HPDE6-E6E7 (cell line): ENCODE results near the gene SHISA8.
"Not testable (repeated sequence)": the region's sequence is repeated elsewhere in the genome, so short reads cannot be mapped to it uniquely, and the experiment has no call there.

ENCODE experiments used
- DNase-seq: peaks from one replicate; pipeline ENCODE4 v3.0.0; 2011; ENCODE audit warnings: missing footprints; ENCODE audit errors: extremely low spot score

SHISA8 gene

GRCh38 chr22:41915035-41915785, at the start of gene SHISA8:
SHISA8 (minus strand) TSS chr22:41915074; CDS start chr22:41914667, 407 bp downstream.
- DNase-seq: no peak

DNA sequence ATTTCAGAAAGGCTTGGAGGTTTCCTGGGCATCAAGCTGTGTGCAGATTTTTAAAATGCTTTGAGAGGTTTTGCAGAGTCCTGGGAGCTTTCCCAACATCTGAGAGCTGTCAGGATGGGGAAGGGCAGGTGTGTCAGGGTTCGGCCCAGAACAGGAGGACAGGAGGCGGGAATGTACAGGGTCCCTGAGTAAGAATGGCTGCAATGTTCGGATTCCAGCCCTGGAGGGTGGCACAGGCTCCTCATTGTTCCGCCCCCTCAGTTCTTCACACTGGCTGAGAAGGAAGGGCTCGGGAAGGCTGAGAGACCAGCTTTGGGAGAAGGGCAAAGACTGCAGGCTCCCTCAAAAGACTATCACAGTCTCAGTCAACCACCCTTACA, 49.2 kb upstream of the SHISA8 start:
- no peak for DNase-seq

DNA sequence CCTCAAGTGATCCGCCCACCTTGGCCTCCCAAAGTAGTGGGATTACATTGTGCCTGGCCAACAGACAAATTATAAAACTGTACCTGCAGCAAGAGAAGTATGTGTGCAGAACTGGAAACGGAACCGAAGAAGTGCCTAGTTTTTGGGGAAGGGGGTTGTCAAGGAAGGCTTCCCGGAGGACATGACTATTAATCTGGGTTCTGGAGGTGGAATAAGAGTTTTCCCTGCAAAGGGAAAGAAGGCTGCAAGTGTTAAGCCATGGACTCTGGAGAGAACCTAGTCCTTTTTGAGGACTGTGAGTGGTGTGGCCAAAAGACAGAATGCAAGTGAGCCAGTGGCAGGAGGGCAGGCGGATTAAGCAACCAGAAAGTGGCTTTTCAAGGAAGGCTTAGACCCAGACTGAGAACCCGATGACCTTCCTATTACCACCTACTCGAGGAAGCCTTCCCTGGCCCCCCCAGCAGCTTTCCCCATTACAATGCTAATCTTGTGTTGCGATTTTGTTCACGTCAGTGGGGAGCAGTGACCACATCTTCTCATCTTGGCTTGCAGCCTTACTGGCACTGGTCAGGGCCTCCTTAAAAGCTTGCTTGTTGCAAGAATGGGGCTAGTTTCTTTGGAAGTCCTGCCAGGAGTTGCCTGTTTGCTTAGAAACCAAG, 48.7 kb upstream of the SHISA8 start:
- DNase-seq: no peak

DNA sequence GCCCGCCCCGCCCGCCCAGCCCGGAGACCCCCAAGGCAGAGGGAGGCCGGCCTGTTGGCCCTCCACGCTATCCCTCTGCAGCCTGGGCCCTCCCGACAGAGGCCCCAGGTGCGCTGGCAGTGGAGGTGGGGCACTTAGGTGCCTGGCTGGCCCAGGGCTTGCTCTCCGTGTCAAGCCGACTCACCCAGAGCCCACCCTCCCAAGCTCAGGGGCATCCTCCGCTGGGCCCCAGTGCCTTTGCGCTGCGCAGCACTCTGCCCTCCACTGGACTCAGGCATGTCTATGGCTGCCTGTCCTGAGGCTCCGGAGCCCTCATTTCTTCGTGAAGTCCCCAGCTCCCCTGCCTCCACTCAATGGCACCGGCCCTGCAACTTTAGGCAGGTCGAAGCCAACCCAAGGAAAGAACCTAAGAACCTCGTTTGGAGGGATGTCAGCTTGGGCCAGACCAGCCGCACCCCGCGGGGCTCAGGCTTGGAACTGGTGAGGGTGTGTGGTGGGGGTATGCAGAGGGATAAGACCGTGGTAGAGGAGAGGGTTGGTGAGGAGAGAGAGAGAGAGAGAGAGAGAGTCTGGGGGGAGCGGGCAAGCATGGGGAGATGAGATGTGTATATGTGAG, 43.2 kb upstream of the SHISA8 start:
- DNase-seq: no peak

- no peak for DNase-seq
Observed at GRCh38 chr22:41952713-41953112, 37.8 kb upstream of the SHISA8 start.

DNA sequence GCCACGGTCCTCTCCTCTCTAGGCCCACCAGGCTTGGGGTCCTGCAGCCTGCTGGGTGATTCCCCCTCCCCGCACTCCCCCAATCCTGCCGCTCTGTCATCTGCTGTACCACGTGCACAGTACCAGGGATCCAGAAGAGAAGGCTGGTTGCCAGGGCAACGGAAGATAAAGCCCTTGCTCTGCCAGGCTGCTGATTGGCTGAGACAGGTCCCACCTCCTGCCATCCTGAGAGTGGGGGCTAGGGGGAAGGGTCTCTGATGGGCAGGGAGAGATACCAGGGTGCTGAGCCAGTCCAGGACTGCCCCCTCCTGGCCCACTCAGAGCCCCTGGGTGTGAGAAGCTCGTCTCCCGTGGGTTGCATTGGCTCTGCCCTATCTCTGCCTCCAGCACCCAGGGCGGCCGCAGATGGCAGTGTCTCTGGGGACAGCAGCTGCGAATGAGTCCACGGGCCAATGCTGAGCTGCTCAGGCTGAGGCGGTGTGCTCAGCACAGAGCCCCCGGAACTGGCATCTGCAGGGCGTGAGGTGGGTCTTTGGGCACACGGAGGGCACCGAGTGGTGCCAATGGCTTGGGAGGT, 37.1 kb upstream of the SHISA8 start, which contains the start of gene SMIM45:
TSS of gene SMIM45 (plus strand) at position 253 of the 577 bp plus-strand sequence.
- no peak for DNase-seq

- DNase-seq: no peak
Observed at GRCh38 chr22:41949297-41949965, 34.6 kb upstream of the SHISA8 start.

DNA sequence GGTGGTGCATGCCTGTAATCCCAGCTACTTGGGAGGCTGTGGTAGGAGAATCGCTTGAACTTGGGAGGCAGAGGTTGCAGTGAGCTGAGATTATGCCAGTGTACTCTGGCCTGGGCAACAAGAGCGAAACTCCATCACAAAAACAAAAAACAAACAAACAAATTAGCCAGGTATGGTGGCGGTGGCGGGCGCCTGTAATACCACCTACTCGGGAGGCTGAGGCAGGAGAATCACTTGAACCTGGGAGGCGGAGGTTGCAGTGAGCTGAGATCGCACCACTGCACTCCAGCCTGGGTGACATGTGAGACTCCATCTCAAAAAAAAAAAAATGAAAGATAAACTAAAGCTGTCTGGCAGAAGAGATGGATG, 34.0 kb upstream of the SHISA8 start:
- DNase-seq: not testable (repeated sequence)

DNA sequence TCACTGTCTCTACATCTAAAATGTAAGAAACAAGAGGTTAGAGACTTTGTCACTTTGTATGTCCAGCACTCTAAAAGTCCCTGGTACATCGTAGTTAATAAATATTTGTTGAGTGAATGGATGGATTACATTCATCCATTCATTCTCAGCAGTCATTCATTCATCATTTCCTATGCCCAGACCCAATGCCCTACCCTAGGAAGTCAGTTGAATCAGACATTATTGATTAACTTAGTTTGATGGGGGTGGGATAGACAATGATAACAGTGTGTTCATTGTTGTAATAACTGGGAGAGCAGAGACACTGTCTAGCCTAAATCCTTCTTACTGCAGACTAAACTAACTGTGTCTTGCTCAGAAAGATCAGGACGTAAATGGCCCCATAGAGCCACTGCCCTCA, 33.3 kb upstream of the SHISA8 start:
- no peak for DNase-seq

- no peak for DNase-seq
Observed at GRCh38 chr22:41947424-41948080, 32.7 kb upstream of the SHISA8 start.

- peak; percentile 83 for DNase-seq
Observed at GRCh38 chr22:41946629-41947423, 32.0 kb upstream of the SHISA8 start, which contains the start of gene CENPM. CENPM (minus strand) TSS chr22:41947152; CDS start chr22:41947076, 76 bp downstream.

DNA sequence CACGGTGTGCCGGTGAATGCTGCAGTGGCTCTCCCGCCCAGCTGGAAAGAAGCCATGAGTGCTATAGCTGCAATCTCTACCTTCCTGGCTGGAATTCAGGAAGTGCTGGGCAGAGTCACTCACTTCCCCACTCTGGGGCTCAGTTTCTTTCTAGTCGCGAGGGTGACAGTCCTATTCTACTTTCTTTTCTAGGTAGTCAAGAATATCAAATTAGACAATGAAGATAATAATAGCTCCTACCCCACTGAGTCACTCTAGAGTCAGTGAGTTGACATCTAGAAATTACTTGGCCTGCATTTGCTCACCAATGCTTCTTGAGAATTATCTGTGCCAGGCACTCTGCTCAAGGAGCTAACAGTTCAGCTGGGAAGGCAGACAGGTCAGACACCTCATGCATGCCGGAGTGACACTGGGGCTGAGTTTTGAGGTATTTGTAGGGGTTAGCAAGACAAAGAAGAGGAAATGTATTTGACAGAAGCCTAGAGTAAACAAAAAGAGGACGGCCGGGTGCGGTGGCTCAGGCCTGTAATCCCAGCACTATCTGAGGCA, 28.9 kb upstream of the SHISA8 start:
- DNase-seq: no peak

DNA sequence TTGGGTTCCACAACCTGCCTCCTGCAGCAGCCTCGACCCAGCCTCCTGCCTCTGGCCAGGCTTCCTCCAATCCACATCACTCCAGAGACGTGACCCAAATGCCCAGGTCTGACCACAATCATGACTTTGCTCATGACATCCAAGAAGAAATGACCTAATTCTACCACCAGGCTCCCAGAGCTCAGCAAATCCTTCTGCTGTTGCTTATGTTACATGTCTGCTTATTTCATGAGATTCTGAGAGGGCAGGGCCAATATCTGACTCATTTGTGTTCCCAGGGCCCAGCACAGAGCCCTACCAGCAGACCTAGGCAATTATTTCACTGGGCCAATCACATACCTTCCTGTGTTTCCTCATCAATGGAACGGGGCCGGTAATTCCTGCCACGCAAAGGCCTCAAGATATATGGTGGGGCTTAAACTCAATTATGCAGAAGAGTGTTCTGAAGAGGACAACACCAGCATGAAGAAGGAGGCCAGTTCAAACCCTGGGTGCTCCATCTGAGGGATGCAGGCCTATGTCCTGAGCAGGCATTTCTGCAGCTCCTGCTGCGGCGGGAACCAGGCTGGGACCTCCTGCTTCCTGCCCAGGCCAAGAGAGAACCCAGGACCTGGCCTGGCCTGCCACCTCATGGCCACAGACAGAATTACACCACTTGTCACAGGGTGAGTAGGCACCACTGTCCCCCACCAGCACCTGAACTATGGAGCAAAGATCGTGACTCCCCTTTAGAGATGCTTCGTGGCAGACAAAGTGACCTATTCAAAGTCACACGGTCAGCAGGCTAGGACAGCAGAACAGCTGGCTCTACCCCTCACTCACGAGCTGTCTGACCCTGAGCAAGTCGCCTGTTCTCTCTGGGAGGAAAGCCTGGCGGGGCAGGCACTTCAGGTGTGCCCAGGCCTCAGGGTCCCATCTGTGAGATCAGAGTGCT, 26.2 kb upstream of the SHISA8 start:
- DNase-seq: peak; percentile 66

- no peak for DNase-seq
Observed at GRCh38 chr22:41939981-41940831, 25.3 kb upstream of the SHISA8 start.

GRCh38 chr22:41936894-41937169, 22.0 kb upstream of the SHISA8 start:
- no peak for DNase-seq

DNA sequence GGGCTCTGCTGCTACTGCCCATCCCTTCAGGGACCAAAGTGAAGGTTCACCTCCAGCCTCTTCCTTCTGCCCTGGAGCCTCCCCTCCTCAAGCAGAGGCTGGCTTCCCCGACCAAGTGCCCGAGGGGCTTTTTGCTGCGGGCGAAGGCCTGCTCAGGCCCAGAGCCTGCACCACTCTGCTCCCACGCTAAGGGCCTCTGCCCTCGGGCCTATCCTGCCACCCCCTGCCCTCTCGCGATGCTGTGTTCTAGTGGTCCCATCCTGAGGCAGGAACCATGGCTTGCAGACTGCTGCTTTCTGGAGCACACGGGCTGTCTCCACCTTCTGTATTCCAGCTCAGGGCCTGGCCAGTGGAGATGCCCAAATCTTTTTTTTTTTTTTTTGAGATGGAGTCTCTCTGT, 20.6 kb upstream of the SHISA8 start:
- DNase-seq: no peak

GRCh38 chr22:41935015-41935351, 20.1 kb upstream of the SHISA8 start:
- no peak for DNase-seq

DNA sequence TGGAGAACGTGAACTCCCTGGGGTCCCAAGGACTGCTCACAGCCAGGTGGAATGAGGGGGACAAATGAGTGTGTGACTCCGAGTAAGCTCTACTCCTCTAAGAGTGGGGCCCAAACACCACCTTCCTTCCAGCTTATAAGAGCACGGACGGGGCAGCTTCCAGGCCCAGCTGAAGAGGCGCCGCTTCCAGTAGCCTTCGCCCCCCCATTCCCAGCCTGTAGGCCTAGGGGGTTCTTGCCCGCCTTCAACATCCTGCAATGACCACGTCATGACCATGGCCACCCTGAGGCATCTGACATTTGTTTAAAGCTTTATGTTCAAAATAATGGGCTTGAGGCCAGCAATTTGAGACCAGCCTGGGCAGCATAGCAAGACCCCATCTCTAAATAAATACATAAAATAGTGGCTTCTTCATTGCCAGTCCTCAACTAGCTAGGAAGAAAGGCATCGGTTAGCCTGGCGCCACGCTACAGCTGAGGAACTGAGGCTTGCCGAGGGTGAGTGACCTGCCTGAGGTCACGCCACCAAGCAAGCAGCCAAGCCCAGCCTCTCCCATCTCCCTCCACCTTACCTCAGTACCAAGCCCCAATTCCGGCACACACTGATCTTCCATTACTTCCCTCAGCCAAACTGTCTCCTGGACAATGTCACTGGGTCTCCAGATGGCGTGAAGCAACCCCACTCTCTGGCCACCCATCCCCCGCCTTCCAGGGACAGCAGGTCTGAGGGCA, 19.6 kb upstream of the SHISA8 start:
- no peak for DNase-seq
